CD14-positive monocyte (primary cell): ENCODE results near the gene MRPL36. TPM values are rescaled to one million over a fixed set of nuclear protein-coding genes. Genes with fewer than 3 reads are reported as not detected.

ENCODE experiments used
- DNase-seq, 3 donors: peaks; one replicate each; pipeline ENCODE4 v3.0.0-alpha.2; 2011 to 2022
- H2AFZ ChIP-seq: 2 replicates; pipeline ENCODE4 v1.6.0; 2012; ENCODE audit warnings: mild to moderate bottlenecking, low read depth, low read length, inconsistent platforms; ENCODE audit not compliant: insufficient read depth, poor library complexity, severe bottlenecking
- H3K27ac ChIP-seq, 2 donors: 1 replicate in 1 of 2; 2 replicates in 1 of 2; pipeline ENCODE4 v1.5.1; 2012 to 2013; ENCODE audit warnings: low read length in 2 of 2, control low read depth in 1 of 2, inconsistent platforms in 1 of 2, low read depth in 1 of 2, mild to moderate bottlenecking in 1 of 2
- H3K27me3 ChIP-seq, 2 donors: one replicate each; pipeline versions ENCODE4 v1.6.0 to v1.6.1; 2011 to 2013; ENCODE audit warnings: low read length in 2 of 2; ENCODE audit not compliant: control insufficient read depth in 2 of 2, insufficient read depth in 2 of 2
- H3K36me3 ChIP-seq, 2 donors: replicated peaks in 1 of 2; 1 replicate in 1 of 2; 2 replicates in 1 of 2; pipeline versions ENCODE4 v1.5.1 to v1.6.1; 2012 to 2013; ENCODE audit warnings: low read length in 2 of 2, control low read depth in 1 of 2, inconsistent platforms in 1 of 2, mild to moderate bottlenecking in 1 of 2; ENCODE audit not compliant: insufficient read depth in 2 of 2, control insufficient read depth in 1 of 2
- H3K4me1 ChIP-seq, 2 donors: 1 replicate in 1 of 2; 2 replicates in 1 of 2; pipeline versions ENCODE4 v1.5.1 to v1.6.1; 2012 to 2013; ENCODE audit warnings: low read length in 2 of 2, control low read depth in 1 of 2, inconsistent platforms in 1 of 2, mild to moderate bottlenecking in 1 of 2, moderate library complexity in 1 of 2; ENCODE audit not compliant: insufficient read depth in 2 of 2, control insufficient read depth in 1 of 2
- H3K4me2 ChIP-seq: replicated peaks from 2 replicates; pipeline ENCODE3; 2012; ENCODE audit warnings: low read length, moderate library complexity, mild to moderate bottlenecking; ENCODE audit not compliant: poor library complexity, severe bottlenecking; ENCODE audit errors: extremely low read depth
- H3K4me3 ChIP-seq, 3 experiments: fragments of 200-600 bp in 1 of 3; sonication (generic) in 1 of 3; replicated peaks in 1 of 3; 1 replicate in 2 of 3; 2 replicates in 1 of 3; pipeline ENCODE4 v1.5.1; 2011 to 2013; ENCODE audit warnings: low read length in 3 of 3, mild to moderate bottlenecking in 3 of 3, control low read depth in 2 of 3, low read depth in 2 of 3, inconsistent platforms in 1 of 3, moderate library complexity in 1 of 3
- H3K79me2 ChIP-seq: 2 replicates; pipeline ENCODE4 v1.6.0; 2012; ENCODE audit warnings: mild to moderate bottlenecking, control low read depth, inconsistent platforms, low read length, moderate library complexity; ENCODE audit not compliant: insufficient read depth
- H3K9ac ChIP-seq: 2 replicates; pipeline ENCODE4 v1.6.0; 2017; ENCODE audit warnings: low read length, mild to moderate bottlenecking; ENCODE audit not compliant: insufficient read depth, poor library complexity, severe bottlenecking
- H3K9me3 ChIP-seq, 2 donors: replicated peaks in 1 of 2; 1 replicate in 1 of 2; 2 replicates in 1 of 2; pipeline versions ENCODE4 v1.5.1 to v1.6.1; 2012 to 2013; ENCODE audit warnings: low read length in 2 of 2, control low read depth in 1 of 2; ENCODE audit not compliant: control insufficient read depth in 1 of 2, insufficient read depth in 1 of 2
- H4K20me1 ChIP-seq: 2 replicates; pipeline ENCODE4 v1.6.0; 2012; ENCODE audit warnings: mild to moderate bottlenecking, low read length, control low read depth, moderate library complexity; ENCODE audit not compliant: insufficient read depth
- H3K27ac Mint-ChIP-seq, 7 donors: one replicate each; pipeline ENCODE4 v1.8.0; 2020; ENCODE audit warnings: mild to moderate bottlenecking in 7 of 7, mixed read lengths in 7 of 7, moderate library complexity in 6 of 7, inconsistent platforms in 2 of 7
- H3K27me3 Mint-ChIP-seq, 3 donors: one replicate each; pipeline ENCODE4 v1.8.0; 2021 to 2022; ENCODE audit warnings: low read depth in 3 of 3, mild to moderate bottlenecking in 3 of 3, mixed read lengths in 3 of 3, moderate library complexity in 3 of 3, inconsistent platforms in 1 of 3
- H3K36me3 Mint-ChIP-seq, 2 donors: one replicate each; pipeline ENCODE4 v1.8.0; 2020; ENCODE audit warnings: mixed read lengths in 2 of 2, inconsistent platforms in 1 of 2, mild to moderate bottlenecking in 1 of 2
- H3K4me1 Mint-ChIP-seq: one replicate; pipeline ENCODE4 v1.8.0; 2020; ENCODE audit warnings: mild to moderate bottlenecking, mixed read lengths
- H3K4me3 Mint-ChIP-seq, 2 donors: one replicate each; pipeline ENCODE4 v1.8.0; 2020; ENCODE audit warnings: mild to moderate bottlenecking in 2 of 2, mixed read lengths in 2 of 2, moderate library complexity in 1 of 2
- H3K9me3 Mint-ChIP-seq, 7 donors: one replicate each; pipeline ENCODE4 v1.8.0; 2020 to 2022; ENCODE audit warnings: mixed read lengths in 7 of 7, mild to moderate bottlenecking in 6 of 7, moderate library complexity in 6 of 7, inconsistent platforms in 2 of 7
- WGBS: methylation state at CpG from one replicate; pipeline ENCODE4 v1.1.5; 2013; ENCODE audit warnings: missing lambda C conversion rate; ENCODE audit not compliant: insufficient coverage; 5-methylcytosine and 5-hydroxymethylcytosine counted together
- intact Hi-C, 2 donors: fragments of 100-400 bp; cut with micrococcal nuclease; formaldehyde crosslinking; loops; one replicate each; pipeline versions ENCODE4 v1.15.0 to v1.15.1; 2023
- polyA plus RNA-seq, 3 donors: library from polyadenylated mRNA; depleted of rRNA in 1 of 3; unstranded in 2 of 3; stranded (reverse) in 1 of 3; fragments of 300-500 nt in 2 of 3; fragments of >200 nt in 1 of 3; fragmentation: Illumina TruSeq in 2 of 3; gene quantifications; 1 replicate in 2 of 3; 2 replicates in 1 of 3; pipeline ENCODE4 v1.2.3, GENCODE V29; 2012 to 2021
- TF ChIP-seq, protein P1 (sequence below): fragments of 200-600 bp; IDR thresholded peaks from one replicate; pipeline ENCODE4 v1.8.0; 2022; ENCODE audit warnings: antibody characterized with exemption, mild to moderate bottlenecking

Gene MRPL36
- polyA plus RNA-seq, 3 donors = 17.9 to 81.7 (median 65.9) TPM

GRCh38 chr5:1831257-1831656 is 31.6 kb upstream of the MRPL36 start:
- intact Hi-C loops = no loop called here
- TF ChIP-seq, protein P1, sequence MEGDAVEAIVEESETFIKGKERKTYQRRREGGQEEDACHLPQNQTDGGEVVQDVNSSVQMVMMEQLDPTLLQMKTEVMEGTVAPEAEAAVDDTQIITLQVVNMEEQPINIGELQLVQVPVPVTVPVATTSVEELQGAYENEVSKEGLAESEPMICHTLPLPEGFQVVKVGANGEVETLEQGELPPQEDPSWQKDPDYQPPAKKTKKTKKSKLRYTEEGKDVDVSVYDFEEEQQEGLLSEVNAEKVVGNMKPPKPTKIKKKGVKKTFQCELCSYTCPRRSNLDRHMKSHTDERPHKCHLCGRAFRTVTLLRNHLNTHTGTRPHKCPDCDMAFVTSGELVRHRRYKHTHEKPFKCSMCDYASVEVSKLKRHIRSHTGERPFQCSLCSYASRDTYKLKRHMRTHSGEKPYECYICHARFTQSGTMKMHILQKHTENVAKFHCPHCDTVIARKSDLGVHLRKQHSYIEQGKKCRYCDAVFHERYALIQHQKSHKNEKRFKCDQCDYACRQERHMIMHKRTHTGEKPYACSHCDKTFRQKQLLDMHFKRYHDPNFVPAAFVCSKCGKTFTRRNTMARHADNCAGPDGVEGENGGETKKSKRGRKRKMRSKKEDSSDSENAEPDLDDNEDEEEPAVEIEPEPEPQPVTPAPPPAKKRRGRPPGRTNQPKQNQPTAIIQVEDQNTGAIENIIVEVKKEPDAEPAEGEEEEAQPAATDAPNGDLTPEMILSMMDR = no peak
- Histone ChIP-seq H2AFZ (no peak overlapping the region), H3K4me2 (no peak overlapping the region), H3K36me3 (no peaks in the 10 kb centered on the region), H3K27me3 (no peaks in the 10 kb centered on the region), H4K20me1 (no peaks in the 10 kb centered on the region), H3K27ac (no peak overlapping the region), H3K79me2 (no peaks in the 10 kb centered on the region), H3K4me3 (no peak overlapping the region), H3K9me3 (no peaks in the 10 kb centered on the region), H3K4me1 (no peaks in the 10 kb centered on the region), H3K9ac (no peak overlapping the region)
- WGBS = 91% methylated on average over 8 of the region's 11 CpGs
- Mint-ChIP-seq H3K9me3 (peaks cover 0 to 2% (median 0%) of the 10 kb centered on the region in 7 donors), H3K36me3 (peaks cover under 1 to 1% of the 10 kb centered on the region in 2 donors), H3K27me3 (peaks cover 10 to 29% (median 16%) of the 10 kb centered on the region in 3 donors), H3K4me1 (no peaks in the 10 kb centered on the region), H3K4me3 (no peak overlapping the region), H3K27ac (no peak overlapping the region)
- DNase-seq = no peak

DNA sequence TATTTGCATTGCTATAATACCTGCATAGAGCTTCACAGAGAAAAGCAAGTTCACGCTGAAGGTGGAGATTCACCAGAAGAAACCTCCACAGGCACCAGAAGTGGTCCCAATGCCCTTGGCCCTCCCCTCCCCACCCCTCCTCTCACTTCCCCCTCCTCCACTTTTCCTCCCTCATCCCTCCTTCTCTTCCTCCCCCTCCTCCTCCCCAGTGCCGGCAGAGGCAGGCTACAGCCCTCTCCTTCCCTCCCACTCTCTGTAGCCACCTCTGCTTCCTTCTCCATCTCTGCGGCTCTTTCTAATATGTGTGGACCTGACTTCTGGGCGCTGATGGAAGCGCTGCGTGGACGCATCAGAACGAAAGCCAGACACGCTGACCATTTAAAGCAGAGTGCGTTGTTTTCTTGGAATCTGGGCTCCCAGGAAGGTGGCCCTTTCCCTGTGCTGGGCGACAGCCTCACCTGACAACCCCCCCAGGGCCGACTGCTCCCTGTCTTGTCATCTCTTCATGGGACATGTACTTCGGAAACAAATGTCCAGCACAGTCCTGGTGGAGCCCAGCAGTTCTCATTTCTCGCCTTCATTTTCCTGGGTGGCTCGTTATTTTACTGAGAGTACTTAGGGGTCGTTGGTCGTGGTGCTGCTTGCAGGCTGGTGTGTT is 31.1 kb upstream of the MRPL36 start:
- Histone ChIP-seq H3K4me2 (no peak overlapping the region), H3K4me3 (no peak overlapping the region), H3K9ac (no peak overlapping the region), H3K79me2 (no peaks in the 10 kb centered on the region), H3K9me3 (no peaks in the 10 kb centered on the region), H3K27ac (no peak overlapping the region), H2AFZ (no peak overlapping the region), H3K27me3 (no peaks in the 10 kb centered on the region), H4K20me1 (no peaks in the 10 kb centered on the region), H3K36me3 (no peaks in the 10 kb centered on the region), H3K4me1 (no peaks in the 10 kb centered on the region)
- Mint-ChIP-seq H3K27ac (no peak overlapping the region), H3K4me1 (no peaks in the 10 kb centered on the region), H3K36me3 (peaks cover 6% of the 10 kb centered on the region in 2 donors), H3K4me3 (no peak overlapping the region), H3K27me3 (peaks cover 10 to 27% (median 16%) of the 10 kb centered on the region in 3 donors), H3K9me3 (peaks cover 0 to 2% (median 0%) of the 10 kb centered on the region in 7 donors)
- TF ChIP-seq, protein P1 = no peak
- DNase-seq = no peak
- intact Hi-C loops = no loop called here
- WGBS = 88% methylated on average over 14 of the region's 17 CpGs
